ENCODE results near the gene SLCO2A1. TPM values are rescaled to one million over a fixed set of nuclear protein-coding genes. Genes with fewer than 3 reads are reported as not detected.

The SLCO2A1 gene
- total RNA-seq, 1 donor from 2014 or later, result 2.5 TPM

DNA sequence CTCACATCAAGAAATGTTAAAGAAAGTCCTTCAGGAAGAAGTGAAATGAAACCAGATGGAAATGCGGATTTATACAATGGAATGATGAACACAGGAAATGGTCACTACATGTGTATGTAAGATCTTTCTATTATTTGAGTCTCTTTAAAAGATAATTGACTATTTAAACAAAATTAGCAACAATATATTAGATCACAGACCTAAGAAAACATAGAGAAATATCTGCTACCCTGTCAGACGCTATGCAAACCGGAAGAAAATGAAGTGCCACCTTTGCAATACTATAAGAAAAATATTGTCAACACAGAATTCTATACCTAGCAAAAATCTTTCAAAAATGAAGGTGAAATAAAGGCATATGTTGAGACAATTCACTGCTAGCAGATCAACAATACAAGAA, 151.2 kb downstream of the SLCO2A1 start:
- Histone ChIP-seq H3K36me3 (ENCODE audit: control insufficient read depth, insufficient read depth, low read length) (no peaks in the 10 kb centered on the region), H3K4me3 (ENCODE audit: low read depth, low read length) (no peak overlapping the region), H3K27me3 (ENCODE audit: control insufficient read depth, insufficient read depth, low read length) (no peaks in the 10 kb centered on the region)
- TF ChIP-seq, protein P1, sequence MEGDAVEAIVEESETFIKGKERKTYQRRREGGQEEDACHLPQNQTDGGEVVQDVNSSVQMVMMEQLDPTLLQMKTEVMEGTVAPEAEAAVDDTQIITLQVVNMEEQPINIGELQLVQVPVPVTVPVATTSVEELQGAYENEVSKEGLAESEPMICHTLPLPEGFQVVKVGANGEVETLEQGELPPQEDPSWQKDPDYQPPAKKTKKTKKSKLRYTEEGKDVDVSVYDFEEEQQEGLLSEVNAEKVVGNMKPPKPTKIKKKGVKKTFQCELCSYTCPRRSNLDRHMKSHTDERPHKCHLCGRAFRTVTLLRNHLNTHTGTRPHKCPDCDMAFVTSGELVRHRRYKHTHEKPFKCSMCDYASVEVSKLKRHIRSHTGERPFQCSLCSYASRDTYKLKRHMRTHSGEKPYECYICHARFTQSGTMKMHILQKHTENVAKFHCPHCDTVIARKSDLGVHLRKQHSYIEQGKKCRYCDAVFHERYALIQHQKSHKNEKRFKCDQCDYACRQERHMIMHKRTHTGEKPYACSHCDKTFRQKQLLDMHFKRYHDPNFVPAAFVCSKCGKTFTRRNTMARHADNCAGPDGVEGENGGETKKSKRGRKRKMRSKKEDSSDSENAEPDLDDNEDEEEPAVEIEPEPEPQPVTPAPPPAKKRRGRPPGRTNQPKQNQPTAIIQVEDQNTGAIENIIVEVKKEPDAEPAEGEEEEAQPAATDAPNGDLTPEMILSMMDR (IDR thresholded peaks at IDR 0.05; ENCODE audit: insufficient read depth, low read length, poor library complexity, severe bottlenecking), result no peak
- DNase-seq (ENCODE audit: low read depth), result no peak

Other genes starting within 250 kb of the SLCO2A1 start
- gene SRPRB, start 224.1 kb downstream of the SLCO2A1 start, total RNA-seq, result 44.0 and 67.3 TPM in 2 replicates
- 4.1 and 4.4 TPM in 2 replicates for gene RAB6B, start 134.0 kb downstream of the SLCO2A1 start, total RNA-seq
- 57.2 and 57.6 TPM in 2 replicates for gene RYK, start 220.9 kb upstream of the SLCO2A1 start, total RNA-seq

All from kidney epithelial cell (primary cell).